ENCODE data around the gene CMTM1.
"Not testable (repeated sequence)": the region's sequence is repeated elsewhere in the genome, so short reads cannot be mapped to it uniquely, and the experiment has no call there.

CMTM1 gene

GRCh38 chr16:66618588-66619375 is 52.5 kb downstream of the CMTM1 start:
- TF ChIP-seq JUND (IDR thresholded peaks at IDR 0.05; ENCODE audit: low read depth) = no peak
- in situ Hi-C loops (cut with HindIII; ENCODE audit: low pct_unique_long_range_greater_than_20kb, low sequenced_read_pairs) = no loop called here
- DNase-seq (ENCODE audit: low read depth in 1 of 2, low spot score in 1 of 2) = peak in 1 of 2 experiments; percentile 43

- in situ Hi-C loops (cut with HindIII; ENCODE audit: low pct_unique_long_range_greater_than_20kb, low sequenced_read_pairs) = no loop called here
- no peak for DNase-seq (ENCODE audit: low read depth in 1 of 2, low spot score in 1 of 2)
Observed at GRCh38 chr16:66619534-66620428, 53.5 kb downstream of the CMTM1 start.

GRCh38 chr16:66620429-66620795 is 54.2 kb downstream of the CMTM1 start:
- no peak for DNase-seq (ENCODE audit: low read depth in 1 of 2, low spot score in 1 of 2)
- no peak for TF ChIP-seq JUND (IDR thresholded peaks at IDR 0.05; ENCODE audit: low read depth)
- in situ Hi-C loops (cut with HindIII; ENCODE audit: low pct_unique_long_range_greater_than_20kb, low sequenced_read_pairs) = no loop called here

More at GRCh38 chr16:66619534-66620428, 53.5 kb downstream of the CMTM1 start:
- TF ChIP-seq JUND (IDR thresholded peaks at IDR 0.05; ENCODE audit: low read depth) = no peak

- DNase-seq (ENCODE audit: low read depth in 1 of 2, low spot score in 1 of 2) = no peak
- in situ Hi-C loops (cut with HindIII; ENCODE audit: low pct_unique_long_range_greater_than_20kb, low sequenced_read_pairs) = no loop called here
- TF ChIP-seq JUND (IDR thresholded peaks at IDR 0.05; ENCODE audit: low read depth) = no peak
Observed at GRCh38 chr16:66621973-66622372, 55.7 kb downstream of the CMTM1 start.

GRCh38 chr16:66622863-66623262 is 56.6 kb downstream of the CMTM1 start:
- in situ Hi-C loops (cut with HindIII; ENCODE audit: low pct_unique_long_range_greater_than_20kb, low sequenced_read_pairs) = no loop called here
- no peak for TF ChIP-seq JUND (IDR thresholded peaks at IDR 0.05; ENCODE audit: low read depth)
- DNase-seq (ENCODE audit: low read depth in 1 of 2, low spot score in 1 of 2) = no peak

- in situ Hi-C loops (cut with HindIII; ENCODE audit: low pct_unique_long_range_greater_than_20kb, low sequenced_read_pairs) = no loop called here
- no peak for TF ChIP-seq JUND (IDR thresholded peaks at IDR 0.05; ENCODE audit: low read depth)
- DNase-seq (ENCODE audit: low read depth in 1 of 2, low spot score in 1 of 2) = no peak
Observed at GRCh38 chr16:66623755-66624154, 57.5 kb downstream of the CMTM1 start.

GRCh38 chr16:66627611-66628378 is 61.6 kb downstream of the CMTM1 start:
- in situ Hi-C loops (cut with HindIII; ENCODE audit: low pct_unique_long_range_greater_than_20kb, low sequenced_read_pairs); DNase-seq (ENCODE audit: low read depth in 1 of 2, low spot score in 1 of 2): not testable (repeated sequence)
